CD4-positive, alpha-beta T cell treated with Interleukin-1 beta for 1 hour (primary cell): ENCODE results near the gene ATP2C2.

Source experiments
- DNase-seq, 2 donors: peaks; one replicate each; pipeline ENCODE4 v3.0.0-alpha.2; 2020 to 2022

The ATP2C2 gene

DNA sequence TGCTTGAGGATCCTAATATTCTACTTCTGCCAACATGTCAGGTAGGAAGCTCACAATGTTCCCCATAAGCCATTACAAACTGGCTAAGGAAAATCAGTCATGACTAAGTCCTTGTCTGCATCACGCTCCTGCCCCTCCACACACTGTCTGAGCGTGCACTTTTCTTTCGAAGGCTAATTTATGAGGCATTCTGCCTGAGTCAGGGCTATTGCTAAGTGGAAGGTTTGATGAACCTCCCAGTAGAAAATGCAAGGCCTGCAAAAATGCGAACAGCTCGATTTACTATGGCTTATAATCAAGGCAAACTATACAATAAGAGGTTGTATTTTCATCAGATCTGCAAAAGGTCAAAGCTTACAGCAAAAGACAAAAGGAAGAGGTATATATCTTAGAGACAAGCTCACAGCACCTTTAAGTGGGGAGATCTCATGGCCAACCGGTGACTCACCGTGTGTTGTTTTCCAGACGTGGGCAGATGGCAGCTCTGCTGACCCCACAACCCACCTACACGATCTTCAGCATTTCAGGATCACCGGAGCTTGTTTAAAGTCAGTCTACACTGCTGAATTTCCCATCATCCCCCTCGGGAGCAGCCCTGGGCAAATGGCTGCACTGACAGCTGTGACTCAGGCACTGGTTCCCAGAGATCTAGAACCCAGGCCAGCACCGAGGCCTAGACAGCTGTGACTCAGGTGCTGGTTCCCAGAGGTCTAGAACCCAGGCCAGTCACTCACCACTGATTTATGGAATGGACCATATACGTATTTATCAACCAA, 110.0 kb downstream of the ATP2C2 start:
- DNase-seq = no peak

DNA sequence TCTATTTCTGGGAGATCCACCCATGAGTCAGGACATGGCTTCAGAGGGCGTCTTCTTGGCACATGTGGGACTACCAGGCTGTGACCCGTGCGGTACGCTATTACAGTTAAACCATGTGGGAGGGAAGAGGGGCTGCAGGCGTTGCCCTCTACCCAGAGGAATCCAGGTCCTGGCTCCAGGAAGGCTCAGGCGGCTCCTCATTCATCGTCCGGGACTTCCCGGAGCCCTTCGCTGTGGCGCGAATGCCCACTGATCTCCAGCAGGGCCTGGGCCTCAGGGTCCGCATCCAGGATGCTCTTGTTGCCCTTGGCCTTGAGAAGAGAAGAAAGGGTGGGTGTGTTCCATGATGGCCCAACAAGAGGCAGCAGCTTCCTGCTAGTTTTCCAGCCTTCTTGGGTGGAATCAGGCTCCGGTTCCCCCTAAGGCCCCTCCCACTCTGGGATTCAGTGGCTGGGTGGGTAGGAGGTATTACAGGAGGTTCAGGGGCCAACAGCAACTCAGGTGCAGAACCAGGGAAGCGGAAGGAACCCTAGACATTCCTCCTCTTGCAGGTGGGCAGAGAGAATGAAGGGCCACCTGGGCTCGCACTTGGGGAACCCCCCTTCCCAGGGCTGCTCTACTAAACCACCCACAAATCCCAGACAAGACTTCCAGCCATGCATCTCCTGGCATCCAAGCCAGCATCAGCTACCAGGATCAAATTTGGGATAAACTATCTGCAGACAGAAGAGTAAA, 111.5 kb downstream of the ATP2C2 start:
- DNase-seq = no peak

DNA sequence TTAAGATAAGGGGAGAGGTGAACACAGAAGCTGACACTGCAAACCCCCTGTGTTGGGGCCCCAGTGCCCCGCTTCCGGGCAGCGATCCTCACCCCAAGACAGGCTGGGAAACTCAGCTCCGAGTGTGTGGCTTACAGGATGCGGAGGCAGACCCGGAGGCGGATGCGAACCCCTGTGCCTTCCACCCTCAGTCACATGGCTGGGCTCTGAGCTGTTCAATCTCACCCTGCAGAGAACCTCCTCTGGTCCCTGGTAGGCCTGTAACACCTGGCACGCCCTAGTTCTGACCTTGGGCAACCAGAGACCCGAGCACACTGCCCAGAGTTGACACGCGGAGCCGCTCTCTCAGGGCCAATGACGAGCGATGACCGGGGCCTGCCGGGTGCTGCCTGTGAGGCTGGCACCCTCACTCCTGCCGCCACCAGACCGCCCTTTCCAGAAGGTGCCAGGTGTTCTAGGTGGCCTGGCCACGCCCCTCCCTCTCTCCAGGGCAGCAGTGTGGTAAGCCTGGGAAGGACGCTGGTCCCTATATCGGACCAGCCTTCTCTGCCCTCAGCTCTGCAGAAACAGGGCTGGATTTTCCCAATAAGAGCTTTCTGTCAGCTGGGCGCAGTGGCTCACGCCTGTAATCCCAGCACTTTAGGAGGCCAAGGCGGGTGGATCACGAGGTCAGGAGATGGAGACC, 112.9 kb downstream of the ATP2C2 start:
- DNase-seq = no peak

DNA sequence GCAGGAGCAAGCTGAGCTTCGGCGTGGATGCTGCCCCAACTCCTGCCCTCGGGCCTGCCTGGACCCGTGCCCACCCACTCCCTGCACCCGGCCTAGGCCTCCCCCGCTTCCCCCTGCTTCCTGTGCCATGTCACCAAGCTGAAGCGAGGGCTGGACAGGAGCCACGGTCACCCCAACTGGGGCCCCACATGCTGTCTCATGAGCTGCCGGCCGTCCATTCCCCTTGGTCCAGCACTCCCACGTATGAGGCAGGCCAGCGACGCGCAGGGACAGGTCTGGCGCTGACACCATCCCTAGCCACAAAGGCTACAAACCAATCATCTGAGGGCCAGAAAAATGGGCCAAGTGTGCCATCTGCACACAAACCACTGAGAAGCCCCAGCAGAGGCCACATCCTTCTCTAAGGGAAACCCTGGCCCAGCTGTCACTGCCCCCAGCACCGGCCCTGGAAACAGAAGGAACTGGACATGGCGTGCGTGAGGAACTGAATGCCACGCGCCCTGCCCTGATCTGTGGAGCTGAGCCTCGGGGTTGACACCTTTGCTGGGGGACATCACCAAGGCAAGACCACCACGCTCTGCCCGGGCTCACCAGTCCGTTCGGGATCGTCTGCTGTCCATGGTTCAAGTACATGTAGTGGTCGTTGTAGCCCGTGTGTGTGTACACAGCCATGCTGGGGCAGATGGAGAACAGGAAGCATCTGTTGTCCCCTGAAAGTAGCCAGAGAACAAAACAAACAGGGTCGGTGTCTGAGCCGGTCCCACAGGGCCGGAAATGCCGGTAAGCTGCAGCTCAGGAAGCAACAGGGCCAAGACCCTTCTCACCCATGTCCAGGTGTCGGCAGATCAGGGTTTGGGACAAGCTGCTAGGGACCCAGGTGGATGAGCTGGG, 113.9 kb downstream of the ATP2C2 start:
- DNase-seq = no peak

DNA sequence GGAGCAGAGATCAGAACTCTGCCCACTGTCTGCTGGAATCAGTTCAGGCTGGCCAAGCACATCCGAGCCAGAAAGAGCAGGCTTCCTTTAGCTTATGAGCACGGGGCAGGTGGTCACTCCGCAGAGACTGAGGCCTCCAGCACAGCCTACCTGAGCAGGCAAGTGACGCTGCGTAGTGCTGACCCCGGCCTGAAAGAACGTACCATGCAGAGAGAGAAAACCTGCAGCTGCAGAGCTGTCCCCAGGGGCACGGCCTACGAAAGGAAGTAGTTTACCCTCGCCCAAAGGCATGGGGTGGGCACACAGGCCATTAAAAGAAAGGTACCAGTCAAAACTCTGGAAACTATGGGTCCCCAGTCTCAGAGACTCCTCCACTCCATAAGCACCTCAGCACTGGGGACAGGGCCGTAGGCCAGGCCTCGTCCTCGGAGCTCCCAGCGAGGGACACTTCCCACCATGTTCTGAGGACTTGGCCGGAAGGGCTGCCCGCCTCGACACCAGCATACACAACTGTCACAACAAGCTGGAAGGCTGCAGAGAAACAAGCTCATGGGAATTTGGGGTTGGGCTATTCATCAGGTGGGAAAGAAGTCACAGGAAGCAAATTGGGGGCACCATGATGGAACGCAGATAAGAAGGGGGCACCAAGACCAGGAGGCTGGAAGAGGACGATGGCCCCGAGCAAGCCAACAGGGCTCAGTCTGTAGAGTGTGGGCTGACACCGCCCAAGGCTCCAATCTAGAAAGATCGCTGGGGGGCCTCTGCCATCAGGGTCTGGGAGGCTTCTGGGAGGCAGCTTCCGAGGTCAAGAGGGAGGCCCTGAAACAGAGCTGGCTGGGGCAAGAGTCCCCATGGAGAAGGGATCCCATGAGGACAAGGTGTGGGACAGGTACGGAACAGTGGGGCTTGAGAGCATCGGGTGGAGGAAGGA, 114.9 kb downstream of the ATP2C2 start:
- no peak for DNase-seq

DNA sequence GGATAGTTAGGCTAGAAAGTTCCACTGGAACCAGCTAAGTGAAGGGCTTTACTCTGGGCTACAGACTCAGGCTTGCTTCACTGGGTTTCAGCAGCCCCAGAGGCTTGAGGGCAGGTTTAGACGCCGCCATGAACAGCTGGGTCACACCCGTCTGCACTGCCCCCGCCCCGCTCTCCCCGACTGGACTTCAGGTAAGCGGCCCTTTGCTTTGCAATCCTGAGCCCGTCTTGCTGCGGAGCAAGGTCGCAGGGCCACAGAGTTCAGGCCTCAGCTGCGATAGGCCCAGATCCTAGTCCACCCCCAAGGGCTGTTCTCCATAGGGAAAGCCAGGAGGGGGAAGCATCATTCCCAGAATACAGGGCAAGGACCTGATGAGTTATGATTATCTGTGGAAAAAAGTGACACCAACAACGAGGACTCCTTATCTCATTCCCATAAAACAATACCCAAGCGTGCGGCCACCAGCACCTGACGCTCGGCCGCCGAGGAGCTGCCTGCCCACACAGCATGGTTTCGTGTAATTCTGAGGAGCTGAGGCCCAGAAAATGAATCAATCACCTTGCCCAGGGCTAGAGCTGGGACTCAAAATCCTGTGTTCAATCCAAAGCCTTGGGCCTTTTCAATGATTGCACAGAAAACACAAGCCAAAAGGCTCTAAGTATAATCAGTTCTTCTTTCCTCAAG, 115.7 kb downstream of the ATP2C2 start:
- no peak for DNase-seq

DNA sequence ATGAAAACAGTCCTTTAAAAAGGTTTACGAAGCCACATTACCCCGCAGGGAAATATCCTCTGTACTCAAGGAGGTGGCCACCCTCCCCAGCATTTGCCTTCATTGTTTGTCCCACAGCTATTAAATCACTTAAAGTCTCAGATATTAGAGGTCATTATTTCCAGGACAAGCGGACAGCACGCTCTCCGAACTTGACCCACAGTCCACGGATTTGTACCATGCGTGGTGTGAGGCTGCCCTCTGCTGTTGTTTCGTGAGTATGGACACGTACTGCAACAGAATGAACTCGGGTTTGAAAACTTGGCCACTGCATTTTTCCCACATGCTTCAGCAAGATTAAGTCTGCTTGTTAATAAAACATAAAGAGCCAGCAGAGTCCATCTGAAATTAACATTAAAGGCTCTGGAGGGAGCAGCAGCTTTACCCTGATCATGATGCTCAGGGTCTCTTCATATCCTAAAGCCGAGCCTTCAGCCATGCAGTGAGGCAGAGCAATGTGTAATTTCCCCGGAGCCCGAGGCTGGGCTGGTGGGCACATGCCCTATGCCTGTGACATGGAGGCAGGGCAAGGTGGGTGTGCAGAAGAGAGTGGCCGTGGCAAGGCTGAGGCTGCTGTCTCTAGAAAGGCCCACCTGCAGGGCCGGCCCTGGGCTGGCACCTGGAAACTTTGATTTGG, 116.4 kb downstream of the ATP2C2 start:
- DNase-seq = no peak

DNA sequence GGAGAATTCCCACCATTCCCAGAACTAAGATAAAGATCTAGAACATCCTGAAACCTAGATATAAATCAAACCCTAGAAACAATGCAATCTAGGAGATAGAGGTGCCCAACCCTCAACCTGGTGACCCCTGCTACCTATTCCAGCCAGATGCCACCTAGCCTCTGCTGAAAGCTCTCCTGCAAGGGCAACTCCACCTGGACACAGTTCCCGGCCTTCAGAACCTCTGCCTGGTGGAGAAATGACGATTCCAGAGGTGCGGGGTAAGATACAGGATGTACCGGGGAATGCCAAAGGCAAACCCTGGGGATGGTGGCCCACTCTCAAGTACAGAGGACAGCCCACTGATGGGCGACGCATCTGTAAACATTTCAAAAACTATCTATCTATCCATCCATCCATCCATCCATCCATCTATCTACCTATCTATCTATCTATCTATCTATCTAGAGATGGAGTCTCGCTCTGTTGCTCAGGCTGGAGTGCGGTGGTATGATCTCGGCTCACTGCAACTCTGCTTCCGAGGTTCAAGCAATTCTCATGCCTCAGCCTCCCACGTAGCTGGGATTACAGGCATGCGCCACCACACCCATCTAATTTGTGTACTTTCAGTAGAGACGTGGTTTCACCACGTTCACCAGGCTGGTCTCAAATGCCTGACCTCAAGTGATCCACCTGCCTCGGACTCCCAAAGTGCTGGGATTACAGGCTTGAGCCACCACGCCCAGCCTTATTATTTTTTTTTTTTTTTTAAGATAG, 117.1 kb downstream of the ATP2C2 start:
- DNase-seq = no peak

DNA sequence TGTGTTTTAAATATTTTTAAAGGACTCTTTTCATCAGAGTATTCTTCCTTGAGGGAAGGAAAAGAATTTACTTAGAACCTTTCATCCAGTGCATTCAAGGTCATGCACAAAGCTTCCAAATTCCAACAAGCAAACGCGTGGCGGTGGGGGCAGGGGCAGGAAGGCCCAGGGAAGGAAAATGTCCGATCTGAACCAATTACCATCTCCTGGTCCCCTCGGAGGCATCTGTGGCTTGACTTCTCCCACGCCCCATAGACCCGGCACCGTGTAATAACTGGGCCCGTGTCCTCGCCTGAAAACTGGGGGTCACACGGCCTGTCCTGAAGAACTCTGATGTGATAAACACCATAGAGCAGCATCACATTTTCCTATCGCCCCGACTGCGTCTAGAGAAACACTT, 117.8 kb downstream of the ATP2C2 start:
- no peak for DNase-seq

DNA sequence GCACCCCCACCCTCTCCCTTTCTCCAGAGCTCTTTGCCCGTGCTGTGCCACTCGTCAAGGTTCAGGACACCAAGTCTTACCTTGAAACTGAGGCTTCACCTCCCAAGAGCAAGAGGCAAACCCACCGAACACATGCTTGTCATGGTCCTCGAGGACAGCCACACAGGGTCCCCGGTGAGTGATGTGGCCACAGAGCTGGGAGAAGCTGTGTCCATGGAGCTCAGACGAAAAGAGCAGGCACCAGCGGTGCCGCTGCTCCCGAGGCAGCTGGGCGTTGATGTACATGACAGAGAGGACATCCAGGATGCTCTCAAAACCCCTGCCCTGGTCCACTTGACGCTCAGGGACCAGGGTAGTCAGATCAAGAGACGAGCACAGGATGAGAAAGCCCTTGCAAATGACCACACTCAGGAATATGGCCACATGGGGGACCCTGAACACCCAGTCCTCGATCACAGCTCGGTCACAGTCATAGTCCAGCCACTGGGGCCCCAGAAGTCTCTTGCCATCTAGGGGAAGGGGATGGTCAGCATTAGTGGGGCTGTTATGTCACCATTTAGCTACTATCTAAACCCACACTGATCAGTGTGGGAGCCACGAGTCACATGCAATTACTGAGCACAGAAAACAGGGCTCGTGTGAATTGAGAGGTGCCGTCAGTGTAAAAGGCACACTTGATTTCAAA, 118.4 kb downstream of the ATP2C2 start:
- DNase-seq = no peak

DNA sequence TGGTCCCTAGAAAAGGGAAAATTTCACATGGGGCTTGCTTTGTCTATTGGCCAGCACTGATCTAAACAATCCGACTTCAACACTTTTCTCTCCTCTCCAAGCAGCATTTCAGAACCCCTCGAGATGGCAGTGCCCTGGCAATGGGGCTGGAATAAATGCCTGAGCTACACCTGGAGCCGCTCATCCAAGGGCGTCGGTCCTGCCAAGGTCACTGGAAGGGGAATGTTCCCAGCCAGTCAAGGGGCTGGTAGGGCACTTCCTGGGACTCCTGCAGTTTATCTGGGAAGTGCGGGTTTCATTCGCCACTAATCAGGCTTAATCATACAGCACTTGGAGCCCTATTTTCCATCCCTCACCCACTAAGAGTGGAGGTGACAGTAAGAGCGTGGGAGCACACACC, 119.0 kb downstream of the ATP2C2 start:
- no peak for DNase-seq

DNA sequence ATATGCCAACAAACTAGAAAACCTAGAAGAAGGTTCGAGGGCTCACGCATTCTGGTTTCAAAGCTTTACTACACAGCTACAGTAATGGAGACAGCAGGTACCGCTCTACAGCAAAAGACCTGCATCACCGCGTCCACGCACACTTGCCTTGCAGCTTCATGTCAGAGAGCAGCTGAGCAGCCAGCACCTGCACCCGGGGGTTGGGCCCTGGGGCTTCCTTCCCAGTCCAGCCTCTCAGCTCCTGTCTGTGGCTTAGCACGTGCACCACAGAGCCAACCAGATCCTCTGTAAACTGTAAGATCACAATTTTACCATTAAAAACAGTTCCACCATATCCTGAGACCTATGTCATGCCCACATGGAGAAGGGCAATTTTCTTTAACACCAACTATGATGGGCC, 120.8 kb downstream of the ATP2C2 start:
- no peak for DNase-seq

DNA sequence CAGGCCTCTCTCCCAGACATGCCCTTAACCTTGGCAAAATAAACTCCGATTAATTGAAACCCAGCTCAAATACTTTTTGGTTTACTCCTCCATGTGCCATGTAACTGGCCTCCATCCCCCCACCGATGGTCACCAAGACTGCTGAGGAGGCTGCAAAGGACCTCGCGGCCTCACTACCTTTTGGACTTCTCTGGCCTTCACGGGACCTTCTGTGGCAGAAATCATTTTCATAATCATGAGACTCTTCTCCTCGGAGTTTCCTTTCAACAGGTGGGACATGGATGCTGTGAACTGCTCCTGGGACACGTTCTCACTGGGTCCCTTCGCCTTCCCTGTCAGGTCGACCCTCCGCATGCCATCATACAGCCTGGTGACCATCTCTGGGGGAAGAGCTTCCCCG, 127.2 kb downstream of the ATP2C2 start:
- no peak for DNase-seq

DNA sequence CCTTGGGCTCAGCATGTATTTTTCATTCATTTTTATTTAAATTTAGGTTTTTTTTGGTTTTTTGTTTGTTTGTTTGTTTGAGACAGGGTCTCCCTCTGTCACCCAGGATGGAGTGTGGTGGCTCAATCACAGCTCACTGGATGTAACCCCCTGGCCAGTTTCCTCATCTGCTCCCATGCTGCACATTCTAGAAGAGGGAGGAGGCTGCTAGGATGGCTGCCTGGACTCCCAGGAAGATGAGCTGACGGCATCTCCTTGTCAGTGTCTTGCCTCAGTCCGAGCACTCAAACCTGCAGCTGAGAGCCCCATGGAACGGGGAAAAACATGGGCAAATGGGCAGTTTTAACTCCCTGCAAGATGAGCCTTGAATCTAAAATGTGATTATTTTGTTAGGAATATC, 128.7 kb downstream of the ATP2C2 start:
- DNase-seq = no peak

DNA sequence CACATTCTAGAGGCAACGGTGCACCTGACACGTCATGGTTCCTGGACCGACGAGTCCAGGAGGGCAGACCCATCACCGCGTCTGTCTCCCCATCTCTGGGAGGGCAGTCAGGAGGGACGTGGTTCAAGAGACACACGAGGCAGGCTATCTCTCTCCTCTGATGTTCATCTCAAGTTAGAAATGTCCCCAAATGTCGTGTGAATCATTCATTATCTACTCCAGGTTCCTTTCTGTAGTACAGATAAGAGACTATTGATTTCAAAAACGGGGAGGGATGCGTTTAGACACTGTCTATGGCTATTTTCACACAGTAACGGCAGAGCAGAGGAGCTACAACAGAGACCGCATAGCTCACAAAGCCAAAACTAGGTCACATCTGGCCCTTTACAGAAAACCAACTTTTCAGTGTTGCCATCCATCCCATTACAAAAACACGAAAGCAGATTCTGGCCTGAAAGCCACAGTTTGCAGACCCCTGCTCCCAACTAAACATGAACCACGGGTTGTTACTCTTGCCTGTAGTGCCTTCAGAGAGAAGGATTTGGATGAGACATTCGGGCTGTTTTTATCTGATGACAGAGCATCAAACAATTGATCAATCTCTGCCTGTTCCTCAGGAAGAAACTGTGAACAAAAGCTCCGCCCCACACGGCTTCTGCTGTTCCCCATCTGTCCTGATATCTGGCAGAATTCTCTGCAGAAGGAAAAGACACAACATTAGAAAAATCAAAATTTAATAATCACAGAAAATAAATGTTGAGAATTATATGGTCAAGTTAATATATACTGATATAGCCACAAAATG, 129.3 kb downstream of the ATP2C2 start:
- DNase-seq = no peak

DNA sequence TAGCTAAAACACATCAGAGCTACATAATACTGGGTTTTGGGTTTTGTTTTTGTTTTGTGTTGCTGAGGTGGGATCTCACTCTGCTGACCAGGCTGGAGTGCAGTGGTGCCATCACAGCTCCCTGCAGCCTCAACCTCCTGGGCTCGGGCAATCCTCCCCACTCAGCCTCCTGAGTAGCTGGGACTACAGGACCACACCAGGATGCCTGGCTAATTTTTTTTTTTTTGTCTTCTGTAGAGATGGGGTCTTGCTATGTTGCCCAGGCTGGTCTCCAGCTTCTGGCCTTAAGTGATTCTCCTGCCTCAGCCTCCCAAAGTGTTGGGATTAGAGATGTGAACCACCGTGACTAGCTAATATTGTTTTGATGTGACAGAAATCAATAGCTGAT, 129.9 kb downstream of the ATP2C2 start:
- DNase-seq = no peak

DNA sequence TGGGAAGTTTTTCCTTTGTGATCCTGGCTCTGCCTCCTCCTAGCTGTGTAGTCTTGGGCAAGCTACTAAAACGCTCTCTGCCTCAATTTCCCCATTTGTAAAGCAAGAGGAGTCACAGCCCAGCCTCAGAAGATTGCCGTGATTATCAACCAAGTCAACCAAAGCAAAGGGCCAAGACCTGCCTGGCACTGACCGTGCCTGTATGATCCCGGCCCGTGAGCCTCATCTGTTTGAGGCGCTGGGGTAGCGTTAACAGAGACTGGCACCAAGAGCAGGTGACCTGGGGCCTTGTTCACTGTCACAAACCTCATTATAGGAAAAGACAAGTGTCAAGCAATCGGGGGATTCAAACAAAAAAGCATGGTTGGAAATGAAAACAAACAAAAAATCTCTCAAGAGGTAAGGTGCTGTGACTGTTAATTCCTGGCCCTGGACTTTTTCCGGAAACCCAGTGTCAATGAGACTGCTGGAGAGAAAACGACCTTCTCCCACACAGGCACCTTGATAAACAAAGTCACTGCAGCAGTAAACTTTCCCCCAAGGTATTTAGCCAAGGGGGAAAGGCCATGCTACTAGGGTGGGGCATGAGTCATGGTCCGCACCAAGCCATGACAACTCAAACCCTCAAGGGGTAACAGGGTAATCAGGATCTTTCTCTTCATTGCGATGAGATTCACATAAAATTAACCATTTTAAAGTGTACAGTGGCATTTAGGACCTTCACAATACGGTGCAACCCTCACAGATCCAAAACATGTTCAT, 130.7 kb downstream of the ATP2C2 start:
- DNase-seq = no peak

DNA sequence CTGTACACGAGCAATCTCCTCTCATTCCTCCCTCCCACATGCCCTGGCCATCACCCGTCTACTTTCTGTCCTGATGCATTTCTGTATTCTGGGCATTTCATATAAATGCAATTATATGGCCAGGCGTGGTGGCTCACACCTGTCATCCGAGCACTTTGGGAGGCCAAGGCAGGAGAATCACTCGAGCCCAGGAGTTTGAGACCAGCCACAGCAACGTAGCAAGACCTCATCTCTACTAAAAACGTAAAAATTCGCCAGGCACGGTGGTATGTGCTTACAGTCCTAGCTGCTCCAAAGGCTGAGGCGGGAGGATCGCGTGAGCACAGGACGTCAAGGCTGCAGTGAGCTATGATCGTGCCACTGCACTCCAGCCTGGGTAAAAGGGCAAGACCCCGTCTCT, 131.3 kb downstream of the ATP2C2 start:
- DNase-seq = no peak
